Right kidney (tissue), 1 donor: ENCODE results near the gene MYRIP.

Source experiments
- DNase-seq: peaks from one replicate; pipeline ENCODE4 v3.0.0-alpha.2; 2016

The MYRIP gene

DNA sequence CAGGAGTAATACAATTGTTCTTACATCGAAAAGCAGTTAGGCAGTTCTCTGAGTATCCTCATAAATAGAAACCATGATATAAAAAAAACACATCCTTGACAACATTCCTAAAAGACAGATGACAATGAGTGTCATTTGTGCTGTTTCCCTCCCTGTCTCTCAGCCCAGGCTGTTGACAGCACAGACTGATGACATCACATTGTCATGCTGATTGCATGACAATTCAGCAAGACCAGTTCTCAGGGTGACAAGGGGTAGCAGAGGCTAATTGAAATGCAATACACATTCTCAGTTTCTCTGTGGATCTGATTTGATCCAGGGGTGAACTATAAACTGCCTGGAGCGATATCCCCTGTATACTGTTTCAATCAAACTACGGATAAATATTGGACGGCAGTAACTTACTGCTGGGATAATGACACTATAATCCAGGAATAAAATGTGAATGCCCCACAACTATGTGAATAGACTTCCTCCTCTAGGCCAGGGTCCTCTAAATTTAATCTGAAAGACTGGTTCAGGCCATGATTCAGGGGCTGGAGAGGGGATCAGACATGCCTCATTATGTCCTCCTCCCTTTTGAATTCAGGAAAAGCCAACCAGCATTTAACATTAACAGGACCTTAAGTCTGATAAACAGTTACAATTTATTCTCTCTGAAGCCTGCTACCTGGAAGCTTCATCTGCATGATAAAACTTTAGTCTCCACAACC, 483.4 kb downstream of the MYRIP start:
- DNase-seq = no peak

- DNase-seq = no peak
Observed at GRCh38 chr3:40294434-40294833, 485.0 kb downstream of the MYRIP start.

- DNase-seq = no peak
Observed at GRCh38 chr3:40298075-40298474, 488.7 kb downstream of the MYRIP start.

DNA sequence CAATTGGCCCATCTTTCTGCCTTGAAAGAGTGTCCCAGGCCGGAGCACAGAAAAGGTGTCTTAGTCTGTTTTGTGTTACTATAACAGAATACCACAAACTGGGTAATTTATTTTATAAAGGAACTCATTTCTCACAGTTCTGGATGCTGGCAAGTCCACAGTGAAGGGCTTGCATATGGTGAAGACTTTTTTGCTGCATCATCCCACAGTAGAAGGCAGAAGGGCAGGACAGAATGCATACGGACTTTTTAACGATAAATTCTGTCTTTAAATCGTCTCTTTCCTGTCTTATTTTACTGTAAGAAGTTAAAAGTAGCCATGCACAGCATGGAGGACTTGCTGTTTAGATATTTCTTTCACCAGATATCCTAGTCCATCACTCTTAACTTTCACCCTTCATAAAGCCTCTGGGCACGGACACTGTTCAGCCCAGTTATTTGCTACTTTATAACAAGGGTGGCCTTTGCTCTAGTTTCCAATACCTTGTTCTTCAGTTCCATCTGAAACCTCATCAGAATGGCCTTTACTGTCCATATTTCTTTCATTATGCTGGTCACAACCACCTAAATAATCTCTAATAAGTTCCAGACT, 489.8 kb downstream of the MYRIP start:
- no peak for DNase-seq

DNA sequence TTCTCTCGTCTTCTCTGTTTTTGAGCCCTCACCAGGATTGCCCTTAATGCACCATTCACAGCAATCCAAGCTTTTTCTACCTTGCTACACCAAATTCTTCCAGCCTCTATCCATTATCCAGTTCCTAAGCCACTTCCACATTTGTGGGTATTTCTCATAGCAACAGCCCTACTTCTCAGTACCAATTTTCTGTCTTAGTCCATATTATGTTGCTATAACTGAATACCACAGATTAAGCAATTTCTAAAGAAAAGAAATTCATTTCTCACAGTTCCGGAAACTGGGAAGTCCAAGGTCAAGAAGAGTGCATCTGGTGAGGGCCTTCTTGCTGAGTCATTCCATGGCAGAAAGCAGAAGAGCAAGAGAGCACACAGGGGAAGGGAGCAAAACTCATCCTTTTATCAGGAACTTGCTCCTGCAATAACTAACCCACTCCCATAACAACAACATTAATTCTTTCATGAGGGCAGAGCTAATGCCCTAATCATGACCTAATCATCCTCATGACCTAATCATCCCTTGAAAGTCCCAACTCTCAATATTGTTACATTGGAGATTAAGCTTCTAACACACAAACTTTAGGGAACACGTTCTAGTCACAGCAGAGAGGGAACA, 490.4 kb downstream of the MYRIP start:
- DNase-seq = no peak

GRCh38 chr3:40302784-40303183, 493.4 kb downstream of the MYRIP start:
- DNase-seq = no peak

DNA sequence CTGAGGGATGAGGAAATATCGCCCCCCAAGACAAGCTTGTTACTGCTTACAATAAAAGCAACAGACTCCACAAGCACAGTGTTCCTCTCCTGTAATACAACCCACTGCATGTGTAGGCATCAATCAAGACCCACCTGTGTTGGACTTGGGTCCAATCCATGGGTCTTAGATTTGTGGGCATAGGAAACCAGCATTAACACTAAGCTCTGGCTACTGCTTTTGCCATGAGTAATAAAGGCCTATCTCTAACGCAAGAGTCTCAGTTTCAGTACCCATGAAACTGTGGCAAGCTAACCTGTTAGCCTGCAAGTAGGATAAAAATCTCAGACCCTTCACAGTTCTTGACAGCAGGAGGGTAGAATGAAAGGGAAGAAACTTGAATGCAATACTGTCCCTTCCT, 494.9 kb downstream of the MYRIP start:
- DNase-seq = no peak

DNA sequence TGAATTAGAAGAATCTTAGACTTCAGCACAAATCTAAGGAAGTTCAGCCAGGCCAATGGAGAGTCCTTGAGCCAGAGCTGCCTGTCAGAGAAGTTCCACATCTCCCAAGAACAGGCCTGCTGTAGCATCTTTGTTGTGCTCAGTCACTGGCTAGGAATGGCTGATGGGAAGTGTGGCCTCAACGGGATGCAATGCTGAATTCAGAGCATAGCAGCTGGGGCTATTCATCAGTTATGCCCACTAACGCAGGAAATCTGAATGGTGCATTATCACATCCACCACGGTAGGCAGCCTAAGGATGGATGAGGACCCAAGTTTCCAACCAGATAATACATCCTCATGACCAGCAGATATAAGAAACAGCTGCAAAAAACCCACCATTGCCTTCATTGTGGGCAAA, 496.9 kb downstream of the MYRIP start:
- no peak for DNase-seq

- no peak for DNase-seq
Observed at GRCh38 chr3:40307176-40307575, 497.8 kb downstream of the MYRIP start.

DNA sequence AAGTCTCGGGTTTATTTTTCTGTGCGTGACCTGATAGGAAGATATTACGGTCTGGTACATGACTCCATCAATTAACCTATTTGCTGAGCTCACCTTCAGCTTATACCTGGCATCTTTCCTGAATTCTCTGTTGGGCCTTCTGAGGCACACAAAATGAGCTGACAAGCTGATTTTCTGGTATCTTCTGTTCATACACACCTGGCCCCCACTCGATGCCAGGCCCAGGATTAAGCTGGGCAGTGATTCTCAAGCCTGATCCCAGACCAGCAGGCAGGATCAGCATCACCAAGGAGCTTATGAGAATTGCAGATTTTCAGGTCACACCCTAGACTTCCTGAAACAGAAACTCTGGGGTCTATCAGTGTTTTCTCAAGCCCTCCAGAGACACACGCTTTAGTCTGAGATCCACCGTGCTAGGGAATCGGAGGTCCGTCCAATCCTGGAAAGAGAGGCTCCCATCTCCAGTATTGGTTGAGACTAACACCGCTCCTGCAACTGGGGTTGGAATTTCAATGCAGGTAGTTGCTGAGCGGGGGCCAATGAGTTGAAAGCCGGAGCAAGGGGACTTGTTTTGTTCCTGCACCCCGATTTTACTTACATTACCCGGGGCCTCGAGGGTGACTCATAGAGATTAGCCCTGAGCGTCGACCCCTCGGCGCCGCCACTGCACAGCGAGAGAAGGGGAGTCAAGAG, 499.5 kb downstream of the MYRIP start:
- no peak for DNase-seq

- no peak for DNase-seq
Observed at GRCh38 chr3:40309418-40309924, 500.1 kb downstream of the MYRIP start, which contains the start of gene EIF1B. Gene EIF1B, plus strand, starts transcription at chr3:40309707. Its CDS starts 235 bp downstream, at chr3:40309942.
